Keratinocyte (primary cell): ENCODE results near the gene DIRAS1.

Source experiments
- CTCF ChIP-seq, 3 experiments: IDR thresholded peaks in 1 of 3; conservative IDR thresholded peaks in 1 of 3; optimal IDR thresholded peaks in 1 of 3; 2 replicates in 2 of 3; 3 replicates in 1 of 3; pipeline versions ENCODE3 to v1.5.1; 2011; ENCODE audit warnings: low read length in 3 of 3, mild to moderate bottlenecking in 3 of 3, moderate library complexity in 2 of 3, control low read depth in 1 of 3, inconsistent platforms in 1 of 3; ENCODE audit not compliant: insufficient read depth in 2 of 3; ENCODE audit errors: extremely low read depth in 1 of 3
- EZH2 ChIP-seq: IDR thresholded peaks from one replicate; pipeline ENCODE4 v1.6.1; 2012; ENCODE audit warnings: inconsistent platforms, mild to moderate bottlenecking, low read length, moderate library complexity

DNA sequence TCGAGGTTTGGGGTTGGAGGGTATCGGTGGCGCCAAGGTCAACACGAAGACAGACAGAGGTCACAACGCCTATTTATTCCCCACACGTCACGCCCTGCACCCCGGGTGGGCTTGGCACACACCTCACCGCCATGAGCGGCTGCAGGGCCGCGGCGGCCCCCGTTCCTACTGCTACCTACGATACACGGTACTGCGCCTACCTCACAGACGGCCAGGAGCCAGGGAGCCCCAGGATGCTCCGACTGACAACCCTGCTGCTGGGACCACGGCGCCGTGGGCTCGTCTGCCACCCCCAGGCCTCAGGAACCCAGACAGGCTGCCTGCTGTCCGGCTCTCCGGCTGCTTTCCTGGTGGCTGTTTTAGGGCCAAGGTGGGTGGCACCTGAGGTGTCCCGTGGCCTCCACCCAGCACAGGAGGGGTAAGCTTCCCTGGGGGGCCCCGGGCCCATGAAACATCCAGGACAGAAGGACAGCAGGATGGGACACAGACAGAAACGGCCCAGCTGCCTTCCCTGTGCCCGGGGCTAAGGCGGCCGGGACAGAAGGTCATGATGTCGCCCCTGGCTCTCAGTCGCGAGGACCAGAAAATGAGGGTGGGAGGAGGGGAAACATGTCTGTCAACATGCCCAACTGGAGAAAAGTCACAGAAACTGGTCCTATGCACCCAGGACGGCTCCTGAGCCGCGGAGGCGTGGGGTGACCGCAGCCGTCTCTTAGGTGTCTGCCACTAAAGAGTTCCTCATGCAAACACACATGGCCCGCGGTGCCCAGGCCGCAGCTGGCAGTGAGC, 33.7 kb upstream of the DIRAS1 start:
- TF ChIP-seq EZH2: no peak
- no peak for TF ChIP-seq CTCF (optimal IDR thresholded peaks at IDR 0.05 in 1 of 3, IDR thresholded peaks at IDR 0.05 in 1 of 3, conservative IDR thresholded peaks at IDR 0.05 in 1 of 3; ENCODE audit: extremely low read depth in 1 of 3, insufficient read depth in 2 of 3, low read length in 3 of 3)
